Stimulated activated CD4-positive, alpha-beta T cell treated with anti-CD3 and anti-CD28 coated beads, TNF-alpha, amount 100 ng/mL, for 1 hour (primary cell): ENCODE results near the gene ACTR2.
"Not testable (repeated sequence)": the region's sequence is repeated elsewhere in the genome, so short reads cannot be mapped to it uniquely, and the experiment has no call there.

ENCODE experiments used
- DNase-seq, 3 donors: peaks; one replicate each; pipeline ENCODE4 v3.0.0-alpha.2; 2020; ENCODE audit warnings: low read depth in 3 of 3, low spot score in 1 of 3

ACTR2 gene

GRCh38 chr2:65228263-65228750 lies 676 bp downstream of the ACTR2 start:
- DNase-seq: no peak

- no peak for DNase-seq
These were observed 3.5 kb downstream of the ACTR2 start for GRCh38 chr2:65231121-65231520.

GRCh38 chr2:65231892-65232477 lies 4.4 kb downstream of the ACTR2 start:
- DNase-seq: no peak

- DNase-seq: no peak
These were observed 5.0 kb downstream of the ACTR2 start for GRCh38 chr2:65232636-65233035.

- DNase-seq: no peak
These were observed 13.0 kb downstream of the ACTR2 start for GRCh38 chr2:65240657-65241056.

- not testable (repeated sequence) for DNase-seq
These were observed 16.8 kb downstream of the ACTR2 start for GRCh38 chr2:65244452-65244851.

GRCh38 chr2:65252640-65253039 lies 25.0 kb downstream of the ACTR2 start:
- no peak for DNase-seq

- no peak for DNase-seq
These were observed 27.7 kb downstream of the ACTR2 start for GRCh38 chr2:65255356-65255755.

- DNase-seq: no peak
These were observed 28.4 kb downstream of the ACTR2 start for GRCh38 chr2:65256054-65256453.

GRCh38 chr2:65257866-65258265 lies 30.2 kb downstream of the ACTR2 start:
- not testable (repeated sequence) for DNase-seq

GRCh38 chr2:65261676-65262075 lies 34.0 kb downstream of the ACTR2 start:
- DNase-seq: no peak

- no peak for DNase-seq
These were observed 35.6 kb downstream of the ACTR2 start for GRCh38 chr2:65263262-65263661.

GRCh38 chr2:65263986-65264385 lies 36.4 kb downstream of the ACTR2 start:
- DNase-seq: no peak

GRCh38 chr2:65264821-65265670 lies 37.4 kb downstream of the ACTR2 start:
- no peak for DNase-seq

GRCh38 chr2:65265671-65266045 lies 38.0 kb downstream of the ACTR2 start:
- no peak for DNase-seq

GRCh38 chr2:65267008-65267407 lies 39.4 kb downstream of the ACTR2 start:
- DNase-seq: no peak

GRCh38 chr2:65268957-65269356 lies 41.3 kb downstream of the ACTR2 start:
- no peak for DNase-seq

- no peak for DNase-seq
These were observed 45.7 kb downstream of the ACTR2 start for GRCh38 chr2:65273344-65273743.

- no peak for DNase-seq
These were observed 47.7 kb downstream of the ACTR2 start for GRCh38 chr2:65275141-65275915.

GRCh38 chr2:65276609-65277008 lies 49.0 kb downstream of the ACTR2 start:
- no peak for DNase-seq

- no peak for DNase-seq
These were observed 49.5 kb downstream of the ACTR2 start for GRCh38 chr2:65277118-65277517.
